IPS DF 6.9 (cell line): Measurements from ENCODE around the gene USP28.
"Not testable (repeated sequence)": the region's sequence is repeated elsewhere in the genome, so short reads cannot be mapped to it uniquely, and the experiment has no call there.

Source experiments
- DNase-seq: peaks from one replicate; pipeline ENCODE4 v3.0.0-alpha.2; 2013; ENCODE audit warnings: low read depth, low spot score
- H3K27ac ChIP-seq: one replicate; pipeline ENCODE4 v1.5.1; 2013; ENCODE audit warnings: low read length, control low read depth
- H3K27me3 ChIP-seq: 2 replicates; pipeline ENCODE4 v1.6.1; 2013; ENCODE audit warnings: mild to moderate bottlenecking, low read length; ENCODE audit not compliant: control insufficient read depth, insufficient read depth
- H3K36me3 ChIP-seq: 2 replicates; pipeline ENCODE4 v1.6.1; 2013; ENCODE audit warnings: low read length; ENCODE audit not compliant: control insufficient read depth, insufficient read depth
- H3K4me1 ChIP-seq: 2 replicates; pipeline ENCODE4 v1.6.1; 2013; ENCODE audit warnings: low read length; ENCODE audit not compliant: control insufficient read depth, insufficient read depth
- H3K4me3 ChIP-seq: 2 replicates; pipeline ENCODE4 v1.5.1; 2013; ENCODE audit warnings: mild to moderate bottlenecking, low read length
- H3K9me3 ChIP-seq: 2 replicates; pipeline ENCODE4 v1.6.1; 2013; ENCODE audit warnings: low read length, inconsistent platforms; ENCODE audit not compliant: control insufficient read depth, insufficient read depth
- WGBS: extraction: QIAGEN DNeasy Blood & Tissue Kit; methylation state at CpG from one replicate; pipeline ENCODE4 v1.1.7; 2013; ENCODE audit warnings: mixed read lengths, missing lambda C conversion rate; ENCODE audit not compliant: insufficient read length, insufficient coverage; 5-methylcytosine and 5-hydroxymethylcytosine counted together

USP28 gene

DNA sequence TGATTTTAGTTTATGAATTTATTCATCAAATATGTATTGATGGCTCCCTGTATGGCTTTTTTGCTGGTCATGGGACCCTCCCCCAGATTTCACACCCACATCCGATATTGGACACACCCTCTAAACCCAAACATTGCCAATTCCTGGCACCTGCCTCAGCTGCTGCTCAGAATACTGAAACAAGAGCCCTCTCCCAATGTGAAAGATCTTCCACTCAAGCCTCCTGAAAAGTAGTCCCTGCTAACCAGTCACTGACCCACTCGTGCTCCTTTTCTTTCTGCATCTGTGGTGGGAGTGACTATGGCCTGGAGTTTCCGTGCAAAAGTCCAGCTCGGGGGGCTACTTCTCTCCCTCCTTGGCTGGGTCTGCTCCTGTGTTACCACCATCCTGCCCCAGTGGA, 95.9 kb downstream of the USP28 start, which contains the start of gene CLDN25:
CLDN25 (plus strand) TSS at position 301 of the 400 bp plus-strand sequence; CDS start at position 301, 0 bp downstream.
- no peaks in the 10 kb centered on the region for H3K9me3 ChIP-seq
- no peaks in the 10 kb centered on the region for H3K36me3 ChIP-seq
- WGBS, result no CpG with 5 or more reads among the region's 4 CpGs
- no peak within 1 kb of the TSS for H3K4me3 ChIP-seq
- no peaks in the 10 kb centered on the region for H3K27me3 ChIP-seq
- no peak within 1 kb of the TSS for H3K27ac ChIP-seq
- no peak for DNase-seq
- no peaks in the 10 kb centered on the region for H3K4me1 ChIP-seq

GRCh38 chr11:113778111-113778910, 97.1 kb downstream of the USP28 start:
- Histone ChIP-seq H3K36me3 (no peaks in the 10 kb centered on the region), H3K4me3 (no peak overlapping the region), H3K27me3 (no peaks in the 10 kb centered on the region), H3K9me3 (no peaks in the 10 kb centered on the region), H3K27ac (no peak overlapping the region), H3K4me1 (no peaks in the 10 kb centered on the region)
- 100% methylated on average over 1 of the region's 11 CpGs for WGBS
- DNase-seq, result no peak

DNA sequence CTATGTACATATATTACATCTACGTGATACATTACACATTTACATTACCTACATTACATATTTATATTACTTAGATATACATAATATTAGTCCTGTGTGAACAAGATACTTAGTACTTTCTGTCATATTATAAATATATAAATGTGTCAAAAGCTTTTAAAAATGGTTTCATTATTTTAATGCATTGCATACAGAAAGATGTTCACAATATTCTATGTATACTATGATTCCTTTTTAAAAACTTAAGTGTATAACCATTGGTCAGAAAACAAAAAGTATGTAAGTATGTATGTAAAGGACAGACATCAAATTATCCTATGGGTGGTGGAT, 101.2 kb downstream of the USP28 start:
- Histone ChIP-seq H3K27me3 (no peaks in the 10 kb centered on the region), H3K4me1 (no peaks in the 10 kb centered on the region), H3K36me3 (no peaks in the 10 kb centered on the region), H3K9me3 (no peaks in the 10 kb centered on the region), H3K4me3 (no peak overlapping the region; the same call in 1 of the 2 replicates), H3K27ac (no peak overlapping the region)
- no CpG with 5 or more reads among the region's 1 CpG for WGBS
- DNase-seq, result no peak

DNA sequence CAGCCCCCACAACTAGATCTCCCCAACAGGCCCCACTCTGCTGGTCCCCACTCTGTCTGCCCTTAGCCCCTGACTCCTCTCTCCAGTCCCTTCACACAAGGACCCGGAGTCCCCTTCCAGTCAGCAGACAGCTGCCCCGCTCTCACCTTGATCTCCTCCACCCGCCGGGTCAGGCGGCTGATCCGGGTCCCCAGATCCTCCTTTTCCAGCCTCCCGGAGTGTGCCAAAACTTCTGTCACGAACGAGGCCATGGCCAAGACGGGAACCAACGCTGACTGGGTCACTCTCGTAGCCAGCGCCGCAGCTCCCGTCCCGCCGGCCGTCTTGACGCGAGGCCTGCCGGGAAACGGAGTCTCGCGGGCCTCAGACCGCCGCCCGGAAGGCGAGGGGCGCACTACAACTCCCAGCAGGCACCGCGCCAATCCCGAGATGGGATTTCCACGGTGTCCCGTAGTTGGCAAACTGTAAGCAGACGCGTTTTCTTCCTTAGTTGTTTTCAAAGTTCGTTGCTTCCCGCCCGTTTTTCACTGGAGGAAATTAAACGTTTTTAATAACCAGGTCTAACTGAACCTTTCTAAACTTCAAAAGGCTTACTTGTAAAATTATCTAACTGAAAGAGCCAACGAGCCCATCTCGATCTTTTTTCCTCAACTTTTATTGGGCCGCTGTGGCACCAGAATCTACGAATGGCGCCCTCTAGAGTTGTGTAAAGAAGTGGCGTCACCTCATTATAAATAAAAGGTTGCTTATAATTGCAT, 101.8 kb downstream of the USP28 start, which contains the start of gene ZW10:
ZW10 (minus strand) TSS at position 277 of the 758 bp plus-strand sequence; CDS start at position 251, 26 bp downstream.
- peak within 1 kb of the TSS; percentile 55 for H3K4me3 ChIP-seq
- no peaks in the 10 kb centered on the region for H3K9me3 ChIP-seq
- H3K27ac ChIP-seq, result no peak within 1 kb of the TSS
- no peaks in the 10 kb centered on the region for H3K27me3 ChIP-seq
- peak; percentile 97 for DNase-seq
- WGBS, result no CpG with 5 or more reads among the region's 46 CpGs
- H3K4me1 ChIP-seq, result no peaks in the 10 kb centered on the region
- no peaks in the 10 kb centered on the region for H3K36me3 ChIP-seq

- DNase-seq, result no peak
- Histone ChIP-seq H3K36me3 (no peaks in the 10 kb centered on the region), H3K27me3 (no peaks in the 10 kb centered on the region), H3K9me3 (no peaks in the 10 kb centered on the region), H3K4me3 (peak overlapping the region; percentile 55), H3K27ac (no peak overlapping the region), H3K4me1 (no peaks in the 10 kb centered on the region)
- WGBS, result no CpG with 5 or more reads among the region's 10 CpGs
Measured at GRCh38 chr11:113773092-113773415, 102.3 kb downstream of the USP28 start.

DNA sequence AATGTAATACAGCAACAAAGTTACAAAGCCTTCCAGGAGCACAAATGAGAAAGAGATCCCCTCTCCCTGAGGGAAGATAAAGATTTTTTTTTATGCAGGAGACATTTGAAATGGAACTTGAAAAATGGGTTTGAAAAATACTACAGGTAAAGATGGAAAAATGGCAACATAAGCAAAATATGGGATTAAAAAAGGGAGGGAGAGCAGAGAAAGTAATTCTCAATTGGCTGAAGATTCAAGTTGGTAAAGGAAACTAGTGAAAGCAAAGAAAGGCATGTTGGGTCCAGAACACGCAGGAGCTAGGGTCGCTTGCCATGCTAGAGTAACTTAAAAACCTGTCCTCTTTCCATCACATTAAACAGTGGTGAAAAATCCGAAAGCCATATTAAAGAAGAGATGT, 103.4 kb downstream of the USP28 start:
- no CpG with 5 or more reads among the region's 3 CpGs for WGBS
- H3K27me3 ChIP-seq, result no peaks in the 10 kb centered on the region
- no peak for DNase-seq
- no peaks in the 10 kb centered on the region for H3K36me3 ChIP-seq
- no peaks in the 10 kb centered on the region for H3K4me1 ChIP-seq
- no peaks in the 10 kb centered on the region for H3K9me3 ChIP-seq
- no peak overlapping the region for H3K4me3 ChIP-seq
- H3K27ac ChIP-seq, result no peak overlapping the region

- Histone ChIP-seq H3K4me3 (no peak overlapping the region), H3K9me3 (no peaks in the 10 kb centered on the region), H3K36me3 (no peaks in the 10 kb centered on the region), H3K4me1 (no peaks in the 10 kb centered on the region), H3K27me3 (no peaks in the 10 kb centered on the region), H3K27ac (no peak overlapping the region)
- WGBS, result no CpG with 5 or more reads among the region's 2 CpGs
- DNase-seq, result no peak
Measured at GRCh38 chr11:113764527-113765219, 110.7 kb downstream of the USP28 start.

DNA sequence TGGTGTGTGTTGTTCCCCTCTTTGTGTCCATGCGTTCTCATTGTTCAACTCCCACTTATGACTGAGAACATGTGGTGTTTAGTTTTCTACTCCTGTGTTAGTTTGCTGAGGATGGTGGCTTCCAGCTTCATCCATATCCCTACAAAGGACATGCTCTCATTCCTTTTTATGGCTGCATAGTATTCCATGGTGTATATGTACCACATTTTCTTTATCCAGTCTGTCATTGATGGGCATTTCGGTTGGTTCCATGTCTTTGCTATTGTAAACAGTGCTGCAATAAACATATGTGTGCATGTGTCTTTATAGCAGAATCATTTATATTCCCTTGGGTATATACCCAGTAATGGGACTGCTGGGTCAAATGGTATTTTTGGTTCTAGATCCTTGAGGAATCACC, 112.3 kb downstream of the USP28 start:
- H3K36me3 ChIP-seq, H3K27me3 ChIP-seq, H3K4me1 ChIP-seq, H3K9me3 ChIP-seq, H3K4me3 ChIP-seq, DNase-seq, H3K27ac ChIP-seq: not testable (repeated sequence)
- no CpG with 5 or more reads among the region's 2 CpGs for WGBS

DNA sequence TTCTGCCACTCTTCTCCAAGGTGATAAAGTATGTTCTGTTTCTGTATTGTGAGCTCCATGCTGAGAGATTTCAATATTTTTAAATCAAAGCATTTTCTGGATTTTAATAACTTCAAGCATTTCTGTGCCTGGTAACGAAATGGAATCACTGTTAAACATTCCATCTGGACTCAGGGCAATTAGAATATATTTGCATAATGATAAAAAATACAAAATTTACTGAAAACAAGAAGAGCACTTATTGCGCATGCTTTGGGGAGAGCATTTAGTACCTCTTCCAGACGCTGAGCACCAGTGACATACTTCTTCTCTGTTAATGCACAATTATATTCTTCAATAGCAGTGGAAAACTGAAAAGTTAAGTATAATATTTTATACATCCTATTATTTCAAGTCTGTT, 115.1 kb downstream of the USP28 start:
- no CpG with 5 or more reads among the region's 3 CpGs for WGBS
- H3K4me3 ChIP-seq, result no peak overlapping the region
- DNase-seq, result no peak
- no peaks in the 10 kb centered on the region for H3K9me3 ChIP-seq
- no peaks in the 10 kb centered on the region for H3K4me1 ChIP-seq
- H3K27ac ChIP-seq, result no peak overlapping the region
- H3K36me3 ChIP-seq, result peaks cover 3% of the 10 kb centered on the region; the same call in 1 of the 2 replicates
- no peaks in the 10 kb centered on the region for H3K27me3 ChIP-seq

- no peaks in the 10 kb centered on the region for H3K27me3 ChIP-seq
- no peak overlapping the region for H3K4me3 ChIP-seq
- no peaks in the 10 kb centered on the region for H3K4me1 ChIP-seq
- no peaks in the 10 kb centered on the region for H3K9me3 ChIP-seq
- DNase-seq, result no peak
- H3K36me3 ChIP-seq, result peaks cover 3% of the 10 kb centered on the region; the same call in 1 of the 2 replicates
- WGBS, result no CpG with 5 or more reads among the region's 3 CpGs
- H3K27ac ChIP-seq, result no peak overlapping the region
Measured at GRCh38 chr11:113752932-113753331, 122.4 kb downstream of the USP28 start.
